IMR-90 (cell line): ENCODE measurements around the gene OTOG. TPM values are rescaled to one million over a fixed set of nuclear protein-coding genes. Genes with fewer than 3 reads are reported as not detected.
A peak's percentile ranks its signal among the peaks of the same experiment; 100 is the strongest.

Experiments
- ATAC-seq: fragments of 200-7000 bp; cut with Tn5 transposase; 2 replicates; pipeline ENCODE4 v1.9.1; 2020; ENCODE audit warnings: low read depth, mild to moderate bottlenecking, moderate library complexity
- BruUV-seq: library from RNA; stranded (reverse); fragments of 400-500 nt; replicated peaks from 2 replicates; lab custom pipeline; 2021; lab: Mats Ljungman, UMichigan
- CTCF ChIA-PET: fragments of 300-600 bp; formaldehyde crosslinking; extraction: SDS; loops from one replicate; lab custom pipeline; 2021; ENCODE audit warnings: antibody characterized with exemption; lab: Yijun Ruan, JAX
- POLR2A ChIA-PET: fragments of 300-600 bp; sonication (Branson Sonifier 250); formaldehyde crosslinking; loops from one replicate; lab custom pipeline; 2022; ENCODE audit warnings: antibody characterized with exemption; ENCODE audit not compliant: unreplicated experiment; lab: Charles Lee
- DNase-seq: peaks from one replicate; pipeline ENCODE4 v3.0.0; 2013
- H2AFZ ChIP-seq: replicated peaks from 2 replicates; pipeline ENCODE3; 2013; ENCODE audit warnings: low read length, mild to moderate bottlenecking; ENCODE audit not compliant: poor library complexity
- H2AK5ac ChIP-seq: 2 replicates; pipeline ENCODE4 v1.6.1; 2013; ENCODE audit warnings: low read depth, low read length, inconsistent platforms
- H2AK9ac ChIP-seq: replicated peaks from 2 replicates; pipeline ENCODE3; 2013; ENCODE audit warnings: mild to moderate bottlenecking, low read depth, low read length, moderate library complexity; ENCODE audit not compliant: poor library complexity
- H2BK120ac ChIP-seq: 2 replicates; pipeline ENCODE4 v1.6.1; 2013; ENCODE audit warnings: low read depth, low read length, inconsistent platforms
- H2BK15ac ChIP-seq: 3 replicates; pipeline ENCODE4 v1.6.1; 2013; ENCODE audit warnings: low read depth, low read length, inconsistent platforms
- H2BK20ac ChIP-seq: 2 replicates; pipeline ENCODE4 v1.6.1; 2013; ENCODE audit warnings: low read depth, mild to moderate bottlenecking, inconsistent platforms, low read length, moderate library complexity
- H2BK5ac ChIP-seq: 2 replicates; pipeline ENCODE4 v1.6.1; 2013; ENCODE audit warnings: mild to moderate bottlenecking, low read depth, low read length, inconsistent platforms; ENCODE audit not compliant: poor library complexity, severe bottlenecking
- H3K14ac ChIP-seq: replicated peaks from 2 replicates; pipeline ENCODE4 v1.6.1; 2013; ENCODE audit warnings: low read depth, low read length, inconsistent platforms
- H3K18ac ChIP-seq: 2 replicates; pipeline ENCODE4 v1.6.1; 2013; ENCODE audit warnings: low read depth, low read length, control low read depth
- H3K23ac ChIP-seq: 2 replicates; pipeline ENCODE4 v1.6.1; 2013; ENCODE audit warnings: low read depth, low read length, inconsistent platforms
- H3K27ac ChIP-seq: 2 replicates; pipeline ENCODE4 v1.5.1; 2013; ENCODE audit warnings: mild to moderate bottlenecking, control low read depth, low read length; ENCODE audit not compliant: insufficient read depth
- H3K27me3 ChIP-seq: 2 replicates; pipeline ENCODE4 v1.6.1; 2013; ENCODE audit warnings: low read length; ENCODE audit not compliant: control insufficient read depth, insufficient read depth
- H3K36me3 ChIP-seq: 2 replicates; pipeline ENCODE4 v1.6.1; 2013; ENCODE audit warnings: low read length, mixed read lengths; ENCODE audit not compliant: control insufficient read depth, insufficient read depth
- H3K4ac ChIP-seq: 2 replicates; pipeline ENCODE4 v1.6.1; 2013; ENCODE audit warnings: low read depth, low read length, inconsistent platforms
- H3K4me1 ChIP-seq: 2 replicates; pipeline ENCODE4 v1.6.1; 2013; ENCODE audit warnings: low read length, mixed read lengths; ENCODE audit not compliant: control insufficient read depth, insufficient read depth
- H3K4me2 ChIP-seq: 2 replicates; pipeline ENCODE4 v1.6.1; 2013; ENCODE audit warnings: low read depth, mild to moderate bottlenecking, control low read depth, low read length, moderate library complexity
- H3K4me3 ChIP-seq: 2 replicates; pipeline ENCODE4 v1.5.1; 2013; ENCODE audit warnings: low read depth, mild to moderate bottlenecking, control low read depth, low read length, moderate library complexity; ENCODE audit not compliant: insufficient read depth
- H3K56ac ChIP-seq: 2 replicates; pipeline ENCODE4 v1.6.1; 2013; ENCODE audit warnings: low read length, inconsistent platforms; ENCODE audit not compliant: insufficient read depth; ENCODE audit errors: extremely low read depth
- H3K79me1 ChIP-seq, 2 experiments: 2 replicates each; pipeline ENCODE4 v1.6.1; 2013; ENCODE audit warnings: low read length in 2 of 2, inconsistent platforms in 1 of 2, low read depth in 1 of 2
- H3K9ac ChIP-seq: 2 replicates; pipeline ENCODE4 v1.6.1; 2013; ENCODE audit warnings: low read depth, low read length, control low read depth
- H3K9me1 ChIP-seq: 2 replicates; pipeline ENCODE4 v1.6.1; 2013; ENCODE audit warnings: low read length, inconsistent platforms; ENCODE audit not compliant: insufficient read depth
- H3K9me3 ChIP-seq: 2 replicates; pipeline ENCODE4 v1.6.1; 2013; ENCODE audit warnings: low read length; ENCODE audit not compliant: control insufficient read depth, insufficient read depth
- H4K20me1 ChIP-seq: 2 replicates; pipeline ENCODE4 v1.6.1; 2013; ENCODE audit warnings: low read length, inconsistent platforms; ENCODE audit not compliant: insufficient read depth
- H4K5ac ChIP-seq: 2 replicates; pipeline ENCODE4 v1.6.1; 2013; ENCODE audit warnings: mild to moderate bottlenecking, low read depth, low read length, control low read depth
- H4K8ac ChIP-seq, 2 experiments: 2 replicates each; pipeline ENCODE4 v1.6.1; 2013; ENCODE audit warnings: low read depth in 2 of 2, low read length in 2 of 2, control low read depth in 1 of 2, inconsistent platforms in 1 of 2
- H4K91ac ChIP-seq: 2 replicates; pipeline ENCODE4 v1.6.1; 2013; ENCODE audit warnings: low read depth, low read length, inconsistent platforms; ENCODE audit not compliant: insufficient read depth
- BHLHE40 ChIP-seq: fragments of 150-350 bp; IDR thresholded peaks from 2 replicates; pipeline ENCODE4 v1.6.1; 2016; ENCODE audit warnings: mild to moderate bottlenecking, low read depth, low read length
- CEBPB ChIP-seq: IDR thresholded peaks from 2 replicates; pipeline ENCODE4 v1.6.1; 2012; ENCODE audit warnings: low read depth, low read length, improper control_type of control experiment
- CHD1 ChIP-seq: IDR thresholded peaks from 2 replicates; pipeline ENCODE4 v1.6.1; 2012; ENCODE audit warnings: low read depth, low read length, improper control_type of control experiment
- ELK1 ChIP-seq: fragments of 150-350 bp; IDR thresholded peaks from 2 replicates; pipeline ENCODE4 v1.6.1; 2016; ENCODE audit warnings: low read depth, mild to moderate bottlenecking, low read length, moderate library complexity, borderline replicate concordance
- FOS ChIP-seq: fragments of 150-350 bp; IDR thresholded peaks from 2 replicates; pipeline ENCODE4 v1.6.1; 2016; ENCODE audit warnings: low read depth, low read length
- MAFK ChIP-seq: IDR thresholded peaks from 2 replicates; pipeline ENCODE4 v1.6.1; 2012; ENCODE audit warnings: low read depth, low read length, improper control_type of control experiment
- MAZ ChIP-seq: IDR thresholded peaks from 2 replicates; pipeline ENCODE4 v1.6.1; 2012; ENCODE audit warnings: low read depth, mild to moderate bottlenecking, low read length, improper control_type of control experiment, moderate library complexity, borderline replicate concordance
- MXI1 ChIP-seq: IDR thresholded peaks from 2 replicates; pipeline ENCODE4 v1.6.1; 2012; ENCODE audit warnings: low read depth, mild to moderate bottlenecking, low read length, moderate library complexity, borderline replicate concordance
- NFE2L2 ChIP-seq: fragments of 150-350 bp; IDR thresholded peaks from 2 replicates; pipeline ENCODE4 v1.6.1; 2016; ENCODE audit warnings: low read depth, mild to moderate bottlenecking, low read length
- POLR2A ChIP-seq: IDR thresholded peaks from 2 replicates; pipeline ENCODE4 v1.6.1; 2012; ENCODE audit warnings: mild to moderate bottlenecking, low read depth, low read length
- RAD21 ChIP-seq: IDR thresholded peaks from 2 replicates; pipeline ENCODE4 v1.6.1; 2012; ENCODE audit warnings: low read length, improper control_type of control experiment
- RCOR1 ChIP-seq: IDR thresholded peaks from 2 replicates; pipeline ENCODE4 v1.6.1; 2012; ENCODE audit warnings: mild to moderate bottlenecking, low read length, improper control_type of control experiment; ENCODE audit not compliant: insufficient replicate concordance
- RFX5 ChIP-seq: IDR thresholded peaks from 2 replicates; pipeline ENCODE4 v1.8.0; 2012; ENCODE audit warnings: low read depth, mild to moderate bottlenecking, low read length, moderate library complexity
- SMC3 ChIP-seq: fragments of 150-350 bp; IDR thresholded peaks from 2 replicates; pipeline ENCODE4 v1.6.1; 2016; ENCODE audit warnings: low read depth, mild to moderate bottlenecking, antibody characterized with exemption, low read length, moderate library complexity
- WGBS, 2 experiments: methylation state at CpG; one replicate each; pipeline versions ENCODE4 v1.1.5 to v1.1.7; 2013; ENCODE audit warnings: missing lambda C conversion rate in 2 of 2; ENCODE audit not compliant: insufficient read length in 1 of 2; ENCODE audit errors: extremely low coverage in 2 of 2; 5-methylcytosine and 5-hydroxymethylcytosine counted together
- dilution Hi-C: fragments of 300-500 bp; cut with HindIII; formaldehyde crosslinking; loops from one replicate; pipeline ENCODE4 v1.14.3; 2018; ENCODE audit warnings: low sequenced_read_pairs; ENCODE audit not compliant: unreplicated experiment
- in situ Hi-C: fragments of 300-500 bp; cut with MboI; formaldehyde crosslinking; loops from 3 replicates; pipeline ENCODE4 v1.14.3; 2019; ENCODE audit warnings: low sequenced_read_pairs, inconsistent platforms, mixed read lengths
- intact Hi-C: fragments of 100-400 bp; cut with micrococcal nuclease; formaldehyde crosslinking; loops from 2 replicates; pipeline ENCODE4 v1.10.0; 2022
- polyA plus RNA-seq, 3 experiments: library from polyadenylated mRNA; depleted of rRNA; stranded (reverse); fragments of >200 nt; gene quantifications; 2 replicates each; pipeline ENCODE4 v1.2.3, GENCODE V29; 2012; ENCODE audit warnings: low replicate concordance in 1 of 3
- total RNA-seq: library from RNA; depleted of rRNA; stranded (reverse); fragments of >200 nt; gene quantifications from 2 replicates; pipeline ENCODE4 v1.2.3, GENCODE V29; 2012
- TF ChIP-seq, protein P1 (sequence below): conservative IDR thresholded peaks from 2 replicates; pipeline ENCODE4 v1.5.1; 2012; ENCODE audit warnings: mild to moderate bottlenecking, low read depth, low read length, improper control_type of control experiment
- TF ChIP-seq, protein P2 (sequence below): fragments of 150-350 bp; IDR thresholded peaks from 2 replicates; pipeline ENCODE4 v1.6.1; 2017; ENCODE audit warnings: mild to moderate bottlenecking, antibody characterized with exemption, low read length, low read depth

Gene OTOG
- total and polyA plus RNA-seq, 2 of the 4 experiments (the other 2 are of a cell fraction) = not detected

- Histone ChIP-seq H3K4me3 (no peak overlapping the region), H3K4me2 (no peak overlapping the region), H2BK5ac (no peak overlapping the region), H2AK5ac (no peak overlapping the region), H4K8ac (no peak overlapping the region), H3K36me3 (no peaks in the 10 kb centered on the region), H4K20me1 (no peaks in the 10 kb centered on the region), H3K4me1 (no peaks in the 10 kb centered on the region), H3K9me1 (no peaks in the 10 kb centered on the region), H3K27me3 (peaks cover 1% of the 10 kb centered on the region; the same call in 1 of the 2 replicates), H4K91ac (no peak overlapping the region), H2AFZ (peak overlapping the region; percentile 23), H3K27ac (no peak overlapping the region), H3K23ac (no peak overlapping the region), H3K9ac (no peak overlapping the region), H3K14ac (no peak overlapping the region), H2BK15ac (no peak overlapping the region), H2BK20ac (no peak overlapping the region), H2BK120ac (no peak overlapping the region), H3K18ac (no peak overlapping the region), H4K5ac (no peak overlapping the region), H3K56ac (no peak overlapping the region), H2AK9ac (no peak overlapping the region), H3K9me3 (no peaks in the 10 kb centered on the region), H3K4ac (no peak overlapping the region), H3K79me1 (no peaks in the 10 kb centered on the region)
- BruUV-seq = no TSS peak
- no peak for DNase-seq
- TF ChIP-seq MAZ (no peak), MXI1 (no peak), RCOR1 (no peak), RAD21 (no peak), RFX5 (no peak), BHLHE40 (no peak), CEBPB (no peak), POLR2A (no peak), FOS (no peak), NFE2L2 (no peak), MAFK (no peak), CHD1 (no peak), SMC3 (no peak), ELK1 (no peak)
- TF ChIP-seq, protein P1, sequence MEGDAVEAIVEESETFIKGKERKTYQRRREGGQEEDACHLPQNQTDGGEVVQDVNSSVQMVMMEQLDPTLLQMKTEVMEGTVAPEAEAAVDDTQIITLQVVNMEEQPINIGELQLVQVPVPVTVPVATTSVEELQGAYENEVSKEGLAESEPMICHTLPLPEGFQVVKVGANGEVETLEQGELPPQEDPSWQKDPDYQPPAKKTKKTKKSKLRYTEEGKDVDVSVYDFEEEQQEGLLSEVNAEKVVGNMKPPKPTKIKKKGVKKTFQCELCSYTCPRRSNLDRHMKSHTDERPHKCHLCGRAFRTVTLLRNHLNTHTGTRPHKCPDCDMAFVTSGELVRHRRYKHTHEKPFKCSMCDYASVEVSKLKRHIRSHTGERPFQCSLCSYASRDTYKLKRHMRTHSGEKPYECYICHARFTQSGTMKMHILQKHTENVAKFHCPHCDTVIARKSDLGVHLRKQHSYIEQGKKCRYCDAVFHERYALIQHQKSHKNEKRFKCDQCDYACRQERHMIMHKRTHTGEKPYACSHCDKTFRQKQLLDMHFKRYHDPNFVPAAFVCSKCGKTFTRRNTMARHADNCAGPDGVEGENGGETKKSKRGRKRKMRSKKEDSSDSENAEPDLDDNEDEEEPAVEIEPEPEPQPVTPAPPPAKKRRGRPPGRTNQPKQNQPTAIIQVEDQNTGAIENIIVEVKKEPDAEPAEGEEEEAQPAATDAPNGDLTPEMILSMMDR = no peak
- TF ChIP-seq, protein P2, sequence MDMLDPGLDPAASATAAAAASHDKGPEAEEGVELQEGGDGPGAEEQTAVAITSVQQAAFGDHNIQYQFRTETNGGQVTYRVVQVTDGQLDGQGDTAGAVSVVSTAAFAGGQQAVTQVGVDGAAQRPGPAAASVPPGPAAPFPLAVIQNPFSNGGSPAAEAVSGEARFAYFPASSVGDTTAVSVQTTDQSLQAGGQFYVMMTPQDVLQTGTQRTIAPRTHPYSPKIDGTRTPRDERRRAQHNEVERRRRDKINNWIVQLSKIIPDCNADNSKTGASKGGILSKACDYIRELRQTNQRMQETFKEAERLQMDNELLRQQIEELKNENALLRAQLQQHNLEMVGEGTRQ = no peak
- dilution Hi-C loops = no loop called here
- intact Hi-C loops = no loop called here
- WGBS, 2 experiments = 67% methylated on average over 2 of the region's 3 CpGs; no CpG with 5 or more reads in 1 of the 2 experiments
- in situ Hi-C loops = no loop called here
- CTCF ChIA-PET = no interaction called here
- ATAC-seq = no peak
- POLR2A ChIA-PET = no interaction called here
Measured at GRCh38 chr11:17572359-17572690, 25.3 kb downstream of the OTOG start.
